Measurements from ENCODE around the gene GALNT14.

GALNT14 gene

GRCh38 chr2:30939364-30939763 lies 198.9 kb downstream of the GALNT14 start:
- no peaks in the 10 kb centered on the region for H3K36me3 ChIP-seq (replicated peaks; ENCODE audit: insufficient read depth, low read length)

GRCh38 chr2:30938196-30938595 lies 200.0 kb downstream of the GALNT14 start:
- H3K4me2 ChIP-seq (ENCODE audit: low read depth, low read length), result no peak overlapping the region
- no peaks in the 10 kb centered on the region for H3K79me2 ChIP-seq (ENCODE audit: low read length)
- no peaks in the 10 kb centered on the region for H3F3A ChIP-seq (ENCODE audit: insufficient read depth, low read length)
- H3K27ac ChIP-seq (ENCODE audit: low read length), result no peak overlapping the region
- H3K4me1 ChIP-seq (ENCODE audit: low read length), result no peaks in the 10 kb centered on the region
- TF ChIP-seq EZH2phosphoT487 (IDR thresholded peaks at IDR 0.05; ENCODE audit: low read length) (no peak), EZH2 (optimal IDR thresholded peaks at IDR 0.05; ENCODE audit: low read depth, low read length) (no peak)
- TF ChIP-seq, protein P1, sequence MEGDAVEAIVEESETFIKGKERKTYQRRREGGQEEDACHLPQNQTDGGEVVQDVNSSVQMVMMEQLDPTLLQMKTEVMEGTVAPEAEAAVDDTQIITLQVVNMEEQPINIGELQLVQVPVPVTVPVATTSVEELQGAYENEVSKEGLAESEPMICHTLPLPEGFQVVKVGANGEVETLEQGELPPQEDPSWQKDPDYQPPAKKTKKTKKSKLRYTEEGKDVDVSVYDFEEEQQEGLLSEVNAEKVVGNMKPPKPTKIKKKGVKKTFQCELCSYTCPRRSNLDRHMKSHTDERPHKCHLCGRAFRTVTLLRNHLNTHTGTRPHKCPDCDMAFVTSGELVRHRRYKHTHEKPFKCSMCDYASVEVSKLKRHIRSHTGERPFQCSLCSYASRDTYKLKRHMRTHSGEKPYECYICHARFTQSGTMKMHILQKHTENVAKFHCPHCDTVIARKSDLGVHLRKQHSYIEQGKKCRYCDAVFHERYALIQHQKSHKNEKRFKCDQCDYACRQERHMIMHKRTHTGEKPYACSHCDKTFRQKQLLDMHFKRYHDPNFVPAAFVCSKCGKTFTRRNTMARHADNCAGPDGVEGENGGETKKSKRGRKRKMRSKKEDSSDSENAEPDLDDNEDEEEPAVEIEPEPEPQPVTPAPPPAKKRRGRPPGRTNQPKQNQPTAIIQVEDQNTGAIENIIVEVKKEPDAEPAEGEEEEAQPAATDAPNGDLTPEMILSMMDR (IDR thresholded peaks at IDR 0.05; ENCODE audit: low read length), result no peak
- H3K27me3 ChIP-seq (replicated peaks; ENCODE audit: insufficient read depth, low read length), result no peaks in the 10 kb centered on the region
- H2AFZ ChIP-seq (ENCODE audit: low read length), result no peak overlapping the region
- H3K9me3 ChIP-seq (replicated peaks; ENCODE audit: insufficient read depth, low read length), result no peaks in the 10 kb centered on the region
- H3K36me3 ChIP-seq (replicated peaks; ENCODE audit: insufficient read depth, low read length), result no peaks in the 10 kb centered on the region
- no peak overlapping the region for H3K9ac ChIP-seq (ENCODE audit: low read length)
- H3K4me3 ChIP-seq (ENCODE audit: low read length), result no peak overlapping the region
- DNase-seq, result no peak
- H3K9me2 ChIP-seq (replicated peaks; ENCODE audit: insufficient read depth, low read length), result no peaks in the 10 kb centered on the region
- H4K20me1 ChIP-seq (ENCODE audit: insufficient read depth, low read length), result no peaks in the 10 kb centered on the region

More at GRCh38 chr2:30939364-30939763, 198.9 kb downstream of the GALNT14 start:
- no peaks in the 10 kb centered on the region for H3K27me3 ChIP-seq (replicated peaks; ENCODE audit: insufficient read depth, low read length)
- DNase-seq, result no peak
- H3K4me1 ChIP-seq (ENCODE audit: low read length), result no peaks in the 10 kb centered on the region
- no peaks in the 10 kb centered on the region for H3K9me3 ChIP-seq (replicated peaks; ENCODE audit: insufficient read depth, low read length)
- H2AFZ ChIP-seq (ENCODE audit: low read length), result no peak overlapping the region
- no peaks in the 10 kb centered on the region for H3K79me2 ChIP-seq (ENCODE audit: low read length)
- no peak overlapping the region for H3K27ac ChIP-seq (ENCODE audit: low read length)
- TF ChIP-seq EZH2 (optimal IDR thresholded peaks at IDR 0.05; ENCODE audit: low read depth, low read length), result no peak
- no peak for TF ChIP-seq EZH2phosphoT487 (IDR thresholded peaks at IDR 0.05; ENCODE audit: low read length)
- TF ChIP-seq, protein P1 (IDR thresholded peaks at IDR 0.05; ENCODE audit: low read length), result no peak
- H3K4me3 ChIP-seq (ENCODE audit: low read length), result no peak overlapping the region
- no peaks in the 10 kb centered on the region for H4K20me1 ChIP-seq (ENCODE audit: insufficient read depth, low read length)
- no peak overlapping the region for H3K9ac ChIP-seq (ENCODE audit: low read length)
- H3K9me2 ChIP-seq (replicated peaks; ENCODE audit: insufficient read depth, low read length), result no peaks in the 10 kb centered on the region
- H3F3A ChIP-seq (ENCODE audit: insufficient read depth, low read length), result no peaks in the 10 kb centered on the region
- H3K4me2 ChIP-seq (ENCODE audit: low read depth, low read length), result no peak overlapping the region

- Histone ChIP-seq H3F3A (ENCODE audit: insufficient read depth, low read length) (no peaks in the 10 kb centered on the region), H3K9me3 (replicated peaks; ENCODE audit: insufficient read depth, low read length) (no peaks in the 10 kb centered on the region), H2AFZ (ENCODE audit: low read length) (no peak overlapping the region), H3K36me3 (replicated peaks; ENCODE audit: insufficient read depth, low read length) (no peaks in the 10 kb centered on the region), H3K9ac (ENCODE audit: low read length) (no peak overlapping the region), H3K9me2 (replicated peaks; ENCODE audit: insufficient read depth, low read length) (no peaks in the 10 kb centered on the region), H4K20me1 (ENCODE audit: insufficient read depth, low read length) (no peaks in the 10 kb centered on the region), H3K4me1 (ENCODE audit: low read length) (no peaks in the 10 kb centered on the region), H3K79me2 (ENCODE audit: low read length) (no peaks in the 10 kb centered on the region), H3K27ac (ENCODE audit: low read length) (no peak overlapping the region), H3K4me3 (ENCODE audit: low read length) (no peak overlapping the region), H3K27me3 (replicated peaks; ENCODE audit: insufficient read depth, low read length) (no peaks in the 10 kb centered on the region), H3K4me2 (ENCODE audit: low read depth, low read length) (no peak overlapping the region)
- no peak for DNase-seq
- TF ChIP-seq EZH2 (optimal IDR thresholded peaks at IDR 0.05; ENCODE audit: low read depth, low read length), result no peak
- TF ChIP-seq, protein P1 (IDR thresholded peaks at IDR 0.05; ENCODE audit: low read length), result no peak
- TF ChIP-seq EZH2phosphoT487 (IDR thresholded peaks at IDR 0.05; ENCODE audit: low read length), result no peak
Observed at GRCh38 chr2:30936977-30937376, 201.3 kb downstream of the GALNT14 start.
